GM13977 (cell line): ENCODE measurements around the gene RALGAPA2.

ENCODE experiments used
- DNase-seq: peaks from one replicate; pipeline ENCODE4 v3.0.0; 2012; ENCODE audit warnings: low spot score
- in situ Hi-C: fragments of 300-500 bp; cut with MboI; formaldehyde crosslinking; loops from one replicate; pipeline ENCODE4 v1.12.0; 2022; ENCODE audit warnings: low sequenced_read_pairs, low pct_unique_long_range_greater_than_20kb, mixed read lengths, inconsistent platforms; ENCODE audit not compliant: unreplicated experiment
- TF ChIP-seq, protein P1 (sequence below): IDR thresholded peaks from 2 replicates; pipeline ENCODE4 v1.5.1; 2012; ENCODE audit warnings: mild to moderate bottlenecking, control low read depth; ENCODE audit not compliant: insufficient read depth; ENCODE audit errors: extremely low read depth, missing control alignments

The RALGAPA2 gene

DNA sequence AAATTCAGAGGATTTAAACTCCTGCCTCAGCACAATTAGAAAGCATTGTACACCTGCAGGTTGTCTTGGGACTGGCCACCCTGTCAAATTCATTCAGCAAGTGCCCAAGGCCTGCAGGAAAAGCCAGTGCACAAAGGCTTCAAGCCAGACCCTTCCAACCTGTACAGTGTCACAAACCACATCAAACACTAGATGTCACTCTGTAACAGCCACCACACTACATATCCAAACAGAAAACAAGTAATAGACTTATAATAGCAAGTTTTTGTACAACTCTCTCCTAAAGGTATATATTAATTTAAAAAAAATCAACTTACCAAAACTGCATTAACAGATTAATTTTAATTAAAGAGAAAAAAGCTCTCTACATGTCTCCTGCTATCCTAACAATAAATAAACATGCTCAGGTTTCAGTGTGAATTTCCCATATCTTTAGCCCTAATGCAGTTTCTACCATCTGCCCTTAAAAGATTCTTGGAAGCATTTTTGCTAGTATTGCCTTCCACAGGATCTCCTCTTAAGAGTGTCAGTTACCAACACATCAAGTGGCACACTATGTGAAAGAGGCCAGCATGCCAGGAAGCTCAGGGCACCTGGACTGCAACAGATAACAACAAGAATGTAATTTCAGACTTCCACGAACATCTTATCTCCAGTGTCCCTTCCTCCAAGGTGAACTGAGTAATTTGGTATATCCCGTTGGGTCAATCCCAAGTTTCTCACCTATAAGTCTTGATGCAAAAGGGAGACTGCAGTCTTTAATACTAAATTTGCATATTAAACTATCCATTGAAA lies 47.5 kb downstream of the RALGAPA2 start:
- TF ChIP-seq, protein P1, sequence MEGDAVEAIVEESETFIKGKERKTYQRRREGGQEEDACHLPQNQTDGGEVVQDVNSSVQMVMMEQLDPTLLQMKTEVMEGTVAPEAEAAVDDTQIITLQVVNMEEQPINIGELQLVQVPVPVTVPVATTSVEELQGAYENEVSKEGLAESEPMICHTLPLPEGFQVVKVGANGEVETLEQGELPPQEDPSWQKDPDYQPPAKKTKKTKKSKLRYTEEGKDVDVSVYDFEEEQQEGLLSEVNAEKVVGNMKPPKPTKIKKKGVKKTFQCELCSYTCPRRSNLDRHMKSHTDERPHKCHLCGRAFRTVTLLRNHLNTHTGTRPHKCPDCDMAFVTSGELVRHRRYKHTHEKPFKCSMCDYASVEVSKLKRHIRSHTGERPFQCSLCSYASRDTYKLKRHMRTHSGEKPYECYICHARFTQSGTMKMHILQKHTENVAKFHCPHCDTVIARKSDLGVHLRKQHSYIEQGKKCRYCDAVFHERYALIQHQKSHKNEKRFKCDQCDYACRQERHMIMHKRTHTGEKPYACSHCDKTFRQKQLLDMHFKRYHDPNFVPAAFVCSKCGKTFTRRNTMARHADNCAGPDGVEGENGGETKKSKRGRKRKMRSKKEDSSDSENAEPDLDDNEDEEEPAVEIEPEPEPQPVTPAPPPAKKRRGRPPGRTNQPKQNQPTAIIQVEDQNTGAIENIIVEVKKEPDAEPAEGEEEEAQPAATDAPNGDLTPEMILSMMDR, result peak; percentile 71
- in situ Hi-C loops, result no loop called here
- peak; percentile 17 for DNase-seq

GRCh38 chr20:20663841-20664240 lies 48.6 kb downstream of the RALGAPA2 start:
- TF ChIP-seq, protein P1, result no peak
- in situ Hi-C loops, result no loop called here
- DNase-seq, result no peak

DNA sequence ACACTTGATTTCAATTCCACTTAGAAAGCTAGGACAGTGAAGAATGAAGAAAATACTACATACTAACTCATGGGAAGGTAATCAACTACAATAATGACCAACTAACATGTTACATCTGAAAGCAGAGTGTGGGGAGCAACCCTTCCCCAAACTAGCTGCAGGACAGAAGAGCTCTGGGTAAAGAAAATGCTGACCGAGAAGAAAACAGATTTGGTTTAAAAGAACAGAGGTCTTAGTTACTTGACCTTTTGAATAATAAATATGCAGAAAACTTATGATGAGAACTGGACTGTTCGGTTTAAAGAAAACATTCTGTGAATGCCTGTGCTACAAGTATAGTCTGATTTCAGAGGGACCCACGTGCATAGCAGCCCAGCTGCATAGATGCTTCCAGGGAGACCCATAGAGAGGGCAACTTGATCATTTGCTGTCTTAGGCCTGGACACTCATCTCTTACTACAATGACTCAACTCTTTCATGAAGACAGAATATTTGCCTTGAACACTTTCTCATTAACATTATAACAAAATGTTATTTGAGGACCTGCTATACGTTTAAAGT lies 53.5 kb downstream of the RALGAPA2 start:
- DNase-seq, result no peak
- TF ChIP-seq, protein P1, result no peak
- in situ Hi-C loops, result loop anchor here (10.0 kb wide), 1 partner anchor 166 kb away; no protein-coding TSS in a partner anchor

- TF ChIP-seq, protein P1, result no peak
- DNase-seq, result no peak
- in situ Hi-C loops, result loop anchor here (10.0 kb wide), 1 partner anchor 167 kb away; no protein-coding TSS in a partner anchor
These were observed 54.3 kb downstream of the RALGAPA2 start for GRCh38 chr20:20658123-20658522.

DNA sequence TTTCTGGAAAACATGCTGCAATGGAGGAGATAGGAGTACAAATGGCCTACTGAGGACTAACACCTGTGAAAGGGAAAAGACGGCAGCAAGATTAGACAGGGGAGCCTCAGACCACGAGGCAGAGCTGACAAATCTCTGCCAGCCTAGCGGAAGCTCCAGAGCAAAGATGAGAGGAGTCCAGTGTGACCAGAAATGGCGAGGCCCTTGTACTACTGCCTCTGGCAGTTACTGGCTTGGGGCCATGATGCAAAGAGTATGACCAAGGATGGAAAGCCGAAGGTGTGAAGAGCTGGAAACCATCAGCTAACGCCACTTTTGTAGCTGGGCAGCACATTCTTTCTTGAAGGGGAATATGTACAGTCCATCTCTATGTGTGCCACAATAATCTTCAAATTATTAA lies 55.4 kb downstream of the RALGAPA2 start:
- in situ Hi-C loops, result loop anchor here (10.0 kb wide), 1 partner anchor 168 kb away; no protein-coding TSS in a partner anchor
- TF ChIP-seq, protein P1, result no peak
- no peak for DNase-seq

- in situ Hi-C loops, result loop anchor here (10.0 kb wide), 1 partner anchor 169 kb away; no protein-coding TSS in a partner anchor
- no peak for DNase-seq
- TF ChIP-seq, protein P1, result no peak
These were observed 56.6 kb downstream of the RALGAPA2 start for GRCh38 chr20:20655883-20656282.
